ENCODE data around the gene AKAP12.

Gene AKAP12

DNA sequence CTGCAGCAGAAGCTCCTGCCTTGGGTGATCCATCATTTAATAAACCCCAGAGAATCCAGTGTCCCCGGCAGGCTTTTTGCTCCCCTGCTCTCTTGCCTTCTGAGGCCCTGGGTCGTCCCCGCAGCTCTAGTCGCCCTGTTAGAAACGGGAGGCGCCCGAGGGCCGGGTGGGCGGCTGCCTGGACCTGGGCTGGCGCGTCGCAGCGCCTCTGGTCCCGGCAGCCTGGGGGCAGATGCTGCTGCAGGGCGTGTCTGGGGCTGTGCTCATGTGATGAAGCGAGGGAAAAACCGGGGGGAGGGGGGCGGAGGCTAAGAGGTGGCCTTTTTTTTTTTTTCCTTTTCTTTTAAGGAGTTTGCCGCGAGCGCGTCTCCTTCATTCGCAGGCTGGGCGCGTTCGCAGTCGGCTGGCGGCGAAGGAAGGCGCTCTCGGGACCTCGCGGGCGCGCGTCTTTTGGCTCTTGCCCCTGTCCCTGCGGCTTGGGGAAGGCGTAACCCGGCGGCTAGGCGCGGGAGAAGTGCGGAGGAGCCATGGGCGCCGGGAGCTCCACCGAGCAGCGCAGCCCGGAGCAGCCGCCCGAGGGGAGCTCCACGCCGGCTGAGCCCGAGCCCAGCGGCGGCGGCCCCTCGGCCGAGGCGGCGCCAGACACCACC is 394 bp downstream of the AKAP12 start:
- no peak for DNase-seq

- DNase-seq: no peak
These were observed 1.2 kb downstream of the AKAP12 start for GRCh38 chr6:151240791-151241642.

- DNase-seq: no peak
These were observed 2.1 kb downstream of the AKAP12 start for GRCh38 chr6:151241853-151242252.

DNA sequence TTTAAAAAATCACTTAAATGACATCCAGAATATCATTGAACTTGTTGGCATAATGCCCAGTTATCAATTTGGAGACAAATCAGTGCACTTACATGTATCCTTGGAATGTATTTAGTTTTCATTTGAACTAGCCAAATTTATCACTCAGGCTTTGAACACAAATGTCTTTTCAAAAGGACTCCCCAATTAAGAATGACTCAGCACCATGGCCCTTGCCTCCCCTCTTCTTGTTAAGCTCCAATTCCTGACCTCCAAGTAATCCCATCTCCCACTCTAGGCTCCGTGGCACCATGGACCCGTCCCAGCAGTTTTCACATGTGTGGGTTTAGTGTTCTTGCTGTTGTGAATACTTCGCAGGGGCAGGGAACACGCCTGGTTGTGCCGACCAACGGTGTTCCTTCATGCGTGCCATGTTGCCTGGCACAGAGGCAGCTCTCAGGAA is 2.7 kb downstream of the AKAP12 start:
- no peak for DNase-seq

DNA sequence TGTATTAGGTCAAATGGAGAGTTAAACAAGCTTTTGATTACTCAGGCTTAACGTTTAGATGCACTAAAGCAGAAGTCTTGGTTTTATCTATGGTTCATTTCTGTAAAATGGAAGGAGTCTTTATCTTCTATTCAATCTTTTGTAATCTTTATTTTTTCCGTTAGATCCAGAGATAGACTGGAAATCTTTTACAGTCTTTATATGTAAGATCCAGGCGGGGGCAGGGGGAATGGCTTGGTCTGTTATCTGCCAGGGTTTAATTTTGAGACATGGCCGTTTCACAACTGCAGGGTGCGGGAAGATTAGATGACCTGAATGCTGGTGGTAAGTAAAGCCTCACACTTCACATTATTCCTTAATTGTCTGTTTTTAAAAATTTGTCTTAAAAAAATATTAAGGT is 3.7 kb downstream of the AKAP12 start:
- no peak for DNase-seq

- no peak for DNase-seq
These were observed 7.7 kb downstream of the AKAP12 start for GRCh38 chr6:151247490-151247889.

DNA sequence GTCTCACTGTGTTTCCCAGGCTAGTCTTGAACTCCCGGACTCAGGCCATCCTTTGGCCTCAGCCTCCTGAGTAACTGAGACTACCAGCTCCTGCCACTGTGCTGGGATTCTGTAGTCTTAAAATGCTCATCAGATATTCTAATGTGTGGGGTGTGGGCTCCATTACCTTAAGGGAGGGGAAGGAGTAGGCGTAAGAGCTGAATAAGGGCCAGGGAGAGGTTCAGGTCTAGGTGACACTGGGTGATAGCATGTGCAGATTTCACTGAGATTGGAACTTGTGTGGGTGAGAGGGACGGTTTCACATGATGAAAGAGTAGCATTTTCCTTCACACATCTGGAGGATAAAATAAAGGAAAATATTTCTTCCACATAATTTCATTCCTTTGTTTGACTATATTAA is 8.5 kb downstream of the AKAP12 start:
- DNase-seq: no peak

DNA sequence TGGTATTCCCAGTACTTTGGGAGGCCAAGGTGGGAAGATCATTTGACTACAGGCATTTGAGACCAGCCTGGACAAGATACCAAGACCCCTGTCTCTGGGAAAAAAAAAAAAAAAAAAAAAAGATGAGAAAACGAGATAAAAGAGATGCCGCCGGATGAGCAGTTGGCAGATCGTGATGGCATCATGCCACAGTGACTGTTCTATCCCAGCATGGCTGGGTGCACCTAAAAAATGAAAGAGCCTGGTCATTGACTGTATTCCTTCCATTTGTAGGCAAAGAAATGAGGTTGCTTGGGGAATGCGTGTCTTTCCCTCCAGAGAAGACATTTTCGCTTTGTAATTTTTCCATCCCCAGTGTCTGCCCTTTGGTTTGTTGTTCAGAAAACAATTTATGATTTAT is 12.9 kb downstream of the AKAP12 start:
- DNase-seq: no peak

GRCh38 chr6:151254451-151255081 is 14.8 kb downstream of the AKAP12 start:
- DNase-seq: no peak

DNA sequence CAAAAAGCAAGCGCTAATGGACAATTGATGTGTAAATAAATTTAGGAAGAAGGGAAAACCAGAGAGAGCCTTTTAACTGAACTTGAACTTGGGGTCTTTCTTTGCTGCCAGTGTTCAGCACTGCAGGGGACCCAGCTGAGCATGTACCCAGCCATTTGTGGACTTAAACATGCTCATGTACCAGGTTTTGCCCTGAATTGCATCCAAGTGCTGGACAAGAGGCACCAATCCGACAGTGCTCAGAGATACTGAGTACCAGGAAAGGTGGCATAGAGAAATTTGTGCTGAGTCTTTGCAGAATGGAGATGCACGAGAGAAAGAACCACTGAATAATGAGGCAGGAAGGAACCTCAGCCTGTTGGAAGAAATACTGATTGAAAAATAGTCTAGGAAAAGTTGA is 16.0 kb downstream of the AKAP12 start:
- no peak for DNase-seq

DNA sequence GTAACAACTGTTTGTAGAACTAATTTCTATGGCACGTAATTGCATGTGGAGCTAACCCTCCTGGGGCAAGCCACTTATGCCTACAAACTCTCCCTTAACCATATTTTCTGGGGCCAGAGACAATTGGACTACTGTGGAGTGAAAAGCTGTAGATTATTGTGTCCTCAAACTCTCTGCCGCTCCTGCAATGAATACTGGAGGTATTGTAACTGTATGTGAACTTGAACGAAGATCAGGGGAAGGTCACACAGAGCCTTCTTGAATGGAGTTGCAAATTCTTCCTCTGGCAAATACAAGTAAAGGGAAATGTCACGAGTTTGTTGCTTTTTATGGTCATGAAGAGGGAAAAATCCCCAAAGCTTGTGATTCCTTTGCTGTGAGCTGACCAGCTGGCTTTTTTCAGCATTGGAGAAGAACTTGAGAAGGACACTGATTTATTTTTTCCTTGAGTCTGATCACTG is 18.2 kb downstream of the AKAP12 start:
- DNase-seq: no peak

DNA sequence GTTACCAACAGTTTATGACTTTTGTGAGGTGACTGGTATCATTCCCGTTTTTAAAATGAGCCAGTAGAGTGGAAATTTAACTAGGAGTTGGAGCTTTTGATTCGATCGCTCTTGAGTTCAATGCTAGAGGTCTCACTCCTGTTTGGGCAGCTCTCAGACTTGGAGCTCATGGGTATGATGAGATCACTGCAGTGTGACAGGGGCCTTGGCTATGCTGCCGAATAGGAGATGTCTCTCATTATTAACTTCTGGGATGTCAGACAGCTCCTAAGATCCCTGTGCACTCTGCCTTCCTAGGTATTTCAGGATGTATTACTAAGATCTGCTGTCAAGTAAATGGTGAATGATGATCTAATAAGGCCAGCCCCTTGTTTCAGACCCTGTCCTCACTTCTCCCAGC is 20.4 kb downstream of the AKAP12 start:
- DNase-seq: no peak

GRCh38 chr6:151263035-151263434 is 23.3 kb downstream of the AKAP12 start:
- no peak for DNase-seq

- no peak for DNase-seq
These were observed 24.2 kb downstream of the AKAP12 start for GRCh38 chr6:151263967-151264366.

DNA sequence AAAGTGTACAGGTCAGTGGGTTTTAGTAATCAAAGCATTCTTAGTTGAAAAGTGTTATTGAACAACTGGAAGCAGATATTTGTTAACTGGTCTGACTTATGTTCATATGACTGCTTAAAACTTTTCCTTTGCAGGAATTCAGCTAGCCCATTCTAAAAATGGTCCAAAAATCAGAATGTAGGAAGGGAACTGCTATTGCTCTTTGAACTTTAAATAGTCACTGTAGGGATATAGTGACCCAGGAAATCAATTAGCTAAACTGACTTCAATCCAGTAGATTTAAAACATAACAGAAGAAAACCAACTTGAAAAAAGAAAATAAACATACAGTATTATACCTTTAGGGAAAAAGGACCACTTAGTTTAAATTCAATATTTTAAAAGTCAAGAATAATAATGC is 25.5 kb downstream of the AKAP12 start:
- DNase-seq: no peak

DNA sequence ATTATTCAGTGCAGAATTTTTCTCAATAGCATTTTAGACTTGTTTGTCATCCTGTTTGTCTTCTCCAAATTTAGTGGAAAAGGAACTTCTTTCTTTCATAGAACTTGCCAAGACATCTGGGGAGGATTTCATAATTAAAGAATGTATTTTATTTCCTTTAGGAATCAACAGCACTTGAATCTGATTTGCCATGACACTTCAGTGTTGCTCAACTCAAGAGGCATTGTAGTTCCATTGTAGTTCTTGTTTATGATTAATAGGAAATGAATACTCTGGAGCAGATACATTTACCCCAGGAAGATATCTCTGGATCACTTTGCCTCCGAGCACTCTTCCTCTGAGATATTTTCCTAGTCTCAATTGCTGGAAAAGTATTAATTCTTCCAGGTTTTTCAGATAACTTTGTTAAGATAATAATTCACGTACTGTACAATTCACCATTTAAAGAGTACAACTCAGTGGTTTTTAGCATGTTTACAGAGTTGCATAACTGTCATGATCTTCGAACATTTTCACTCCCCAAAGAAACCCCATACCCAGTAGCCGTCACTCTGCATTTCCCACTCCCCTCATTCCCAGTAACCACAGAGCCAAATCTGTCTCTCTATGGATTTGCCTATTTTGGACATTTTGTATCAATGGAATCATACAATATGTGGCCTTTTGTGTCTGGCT is 29.7 kb downstream of the AKAP12 start:
- no peak for DNase-seq

DNA sequence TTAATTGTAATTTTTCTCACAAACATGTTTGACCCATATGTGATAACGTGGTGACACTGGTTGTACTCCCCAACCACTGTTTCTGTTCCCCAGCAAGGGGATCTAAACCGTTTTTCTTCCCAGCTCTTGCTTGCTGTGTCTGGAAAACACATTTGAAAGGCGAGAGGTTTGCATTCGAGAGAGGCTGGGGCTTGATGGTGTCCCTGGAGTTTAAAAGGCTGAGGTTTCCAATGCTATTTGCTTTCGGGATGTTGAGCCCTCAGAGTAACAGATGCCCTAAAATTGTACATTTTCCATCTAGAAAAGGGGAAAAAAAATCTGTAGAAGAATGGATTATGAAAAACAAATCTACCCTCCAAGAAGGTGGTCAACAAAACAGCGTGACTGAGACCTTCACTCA is 35.4 kb downstream of the AKAP12 start:
- no peak for DNase-seq

- DNase-seq: no peak
These were observed 35.8 kb downstream of the AKAP12 start for GRCh38 chr6:151275566-151275965.

DNA sequence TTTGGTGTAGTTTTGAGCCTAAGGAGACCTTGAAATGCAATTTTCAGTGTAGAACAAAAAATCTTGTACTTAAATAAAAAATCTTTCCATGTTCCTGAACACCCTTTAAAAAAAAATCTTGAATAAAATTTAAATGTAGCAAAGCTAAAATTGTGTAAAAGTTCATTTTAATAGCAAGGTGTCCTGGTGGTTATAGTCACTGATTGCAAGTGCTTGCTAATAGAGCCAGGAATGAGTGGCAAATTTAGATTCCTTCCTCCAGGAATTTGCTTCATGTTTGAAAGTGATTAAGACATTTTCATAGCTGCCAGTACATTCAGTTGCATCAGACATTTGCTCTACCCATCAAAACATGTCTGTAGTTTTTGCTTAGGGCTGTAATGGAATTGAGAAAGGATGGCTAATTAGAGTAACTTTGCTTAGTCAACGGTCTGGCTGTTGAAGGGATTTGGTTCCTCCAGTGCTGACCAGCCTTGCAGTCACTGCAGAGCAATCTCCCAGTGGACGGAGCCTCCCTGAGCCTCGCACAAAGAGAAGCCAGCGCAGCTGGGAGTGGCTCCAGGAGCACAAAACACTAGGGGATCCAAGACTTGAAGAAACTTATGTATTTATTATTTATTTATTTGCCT is 36.5 kb downstream of the AKAP12 start:
- DNase-seq: no peak

GRCh38 chr6:151279891-151280290 is 40.1 kb downstream of the AKAP12 start:
- DNase-seq: no peak

DNA sequence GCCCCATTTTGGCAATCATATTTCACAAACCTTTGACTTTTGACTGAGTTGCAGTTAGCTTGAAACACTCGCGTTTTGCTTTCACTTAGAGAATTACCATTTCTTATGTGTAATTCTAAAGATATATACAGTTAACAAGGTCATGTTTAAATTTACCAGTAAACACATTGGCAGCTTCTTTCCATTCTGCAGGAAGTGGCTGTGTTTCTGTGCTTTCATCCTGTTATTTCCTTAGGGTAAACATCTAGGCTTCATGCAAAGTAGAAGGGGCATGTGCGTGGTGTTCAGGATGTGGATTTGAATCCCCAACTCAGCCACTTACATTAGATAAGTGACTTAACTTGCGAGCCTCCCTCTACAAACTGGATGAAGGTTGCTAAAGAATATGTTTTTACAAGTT is 41.1 kb downstream of the AKAP12 start:
- DNase-seq: no peak

GRCh38 chr6:151284012-151284411 is 44.2 kb downstream of the AKAP12 start:
- no peak for DNase-seq

GRCh38 chr6:151284548-151285017 is 44.8 kb downstream of the AKAP12 start:
- DNase-seq: no peak
